Peyer's patch (tissue), 4 donors: Measurements from ENCODE around the gene PRRG4.

Experiments used
- POLR2A ChIP-seq, 2 donors: fragments of 450-650 bp; IDR thresholded peaks; one replicate each; pipeline ENCODE4 v1.5.1; 2017; ENCODE audit warnings: antibody characterized with exemption in 2 of 2, mild to moderate bottlenecking in 2 of 2, moderate library complexity in 2 of 2
- TF ChIP-seq, protein P1 (sequence below), 6 experiments: fragments of 450-650 bp in 4 of 6; fragments of 200-600 bp in 2 of 6; sonication (generic) in 1 of 6; IDR thresholded peaks; one replicate each; pipeline ENCODE4 v1.5.1; 2017 to 2019; ENCODE audit warnings: antibody characterized with exemption in 6 of 6, mild to moderate bottlenecking in 3 of 6, moderate library complexity in 1 of 6

DNA sequence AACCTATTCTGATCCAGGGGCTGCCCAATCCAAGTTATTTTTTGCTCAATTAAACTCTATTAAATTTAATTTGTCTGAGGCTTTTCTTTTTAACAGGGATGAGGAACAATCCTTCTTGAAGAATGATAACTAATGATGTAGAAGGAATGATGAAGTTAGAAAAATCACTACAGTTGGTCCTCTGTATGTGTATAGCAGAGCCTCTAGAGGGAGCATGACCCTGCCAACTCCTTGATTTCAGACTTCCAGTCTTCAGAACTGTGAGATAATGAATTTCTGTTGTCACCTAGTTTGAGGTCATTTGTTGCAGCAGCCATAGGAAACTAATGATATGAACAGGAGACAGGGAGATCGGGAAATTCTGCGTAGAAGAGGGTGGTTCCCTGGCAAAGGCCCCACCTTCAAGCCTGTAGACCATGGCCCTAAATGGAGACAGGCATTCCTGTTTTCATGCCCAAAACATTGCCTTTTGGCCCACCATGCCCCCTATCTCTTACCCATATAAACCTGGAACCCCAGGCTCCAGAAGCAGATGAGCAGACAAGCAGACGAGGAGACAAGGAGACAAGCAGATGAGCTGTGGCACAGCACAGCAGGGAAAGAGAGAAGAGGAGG is 55.1 kb downstream of the PRRG4 start:
- TF ChIP-seq, protein P1, sequence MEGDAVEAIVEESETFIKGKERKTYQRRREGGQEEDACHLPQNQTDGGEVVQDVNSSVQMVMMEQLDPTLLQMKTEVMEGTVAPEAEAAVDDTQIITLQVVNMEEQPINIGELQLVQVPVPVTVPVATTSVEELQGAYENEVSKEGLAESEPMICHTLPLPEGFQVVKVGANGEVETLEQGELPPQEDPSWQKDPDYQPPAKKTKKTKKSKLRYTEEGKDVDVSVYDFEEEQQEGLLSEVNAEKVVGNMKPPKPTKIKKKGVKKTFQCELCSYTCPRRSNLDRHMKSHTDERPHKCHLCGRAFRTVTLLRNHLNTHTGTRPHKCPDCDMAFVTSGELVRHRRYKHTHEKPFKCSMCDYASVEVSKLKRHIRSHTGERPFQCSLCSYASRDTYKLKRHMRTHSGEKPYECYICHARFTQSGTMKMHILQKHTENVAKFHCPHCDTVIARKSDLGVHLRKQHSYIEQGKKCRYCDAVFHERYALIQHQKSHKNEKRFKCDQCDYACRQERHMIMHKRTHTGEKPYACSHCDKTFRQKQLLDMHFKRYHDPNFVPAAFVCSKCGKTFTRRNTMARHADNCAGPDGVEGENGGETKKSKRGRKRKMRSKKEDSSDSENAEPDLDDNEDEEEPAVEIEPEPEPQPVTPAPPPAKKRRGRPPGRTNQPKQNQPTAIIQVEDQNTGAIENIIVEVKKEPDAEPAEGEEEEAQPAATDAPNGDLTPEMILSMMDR (IDR thresholded peaks at IDR 0.05) = peak in 4 of 6 experiments; percentile 17 to 49 (median 41)
- TF ChIP-seq POLR2A (IDR thresholded peaks at IDR 0.05) = no peak
